GM12878 (cell line): ENCODE measurements around the gene PSMD8. TPM values are rescaled to one million over a fixed set of nuclear protein-coding genes. Genes with fewer than 3 reads are reported as not detected.

Source experiments
- ATAC-seq: fragments of 200-7000 bp; cut with Tn5 transposase; 3 replicates; pipeline ENCODE4 v1.9.1; 2020; ENCODE audit warnings: mild to moderate bottlenecking, moderate library complexity
- BruUV-seq: library from RNA; stranded (reverse); fragments of 400-500 nt; replicated peaks from 2 replicates; lab custom pipeline; 2021; lab: Mats Ljungman, UMichigan
- CTCF ChIA-PET: fragments of 300-600 bp; sonication (Branson Sonifier 250); formaldehyde crosslinking; extraction: SDS; loops from one replicate; lab custom pipeline; 2021; ENCODE audit warnings: inconsistent platforms; lab: Yijun Ruan, JAX
- POLR2A ChIA-PET: fragments of 350-600 bp; formaldehyde crosslinking; extraction: SDS; loops from one replicate; lab custom pipeline; 2021; ENCODE audit warnings: inconsistent platforms; lab: Charles Lee
- RAD21 ChIA-PET: fragments of 300-600 bp; sonication (Branson Sonifier 250); formaldehyde crosslinking; loops from one replicate; lab custom pipeline; 2023; ENCODE audit warnings: antibody characterized with exemption; ENCODE audit not compliant: unreplicated experiment; lab: Charles Lee
- SMC1A ChIA-PET: fragments of 300-600 bp; sonication (Branson Sonifier 250); formaldehyde crosslinking; loops from one replicate; lab custom pipeline; 2023; ENCODE audit not compliant: unreplicated experiment, uncharacterized antibody; lab: Charles Lee
- DNase-seq: peaks from one replicate; pipeline ENCODE4 v3.0.0-alpha.2; 2011; ENCODE audit warnings: low read depth, low spot score
- FAIRE-seq: peaks from 3 replicates; lab custom pipeline; 2011; peaks lifted over from hg19 to GRCh38; lab: Jason Lieb, UNC
- H2AFZ ChIP-seq: 2 replicates; pipeline ENCODE4 v1.6.0; 2011; ENCODE audit warnings: low read depth, low read length, control low read depth; ENCODE audit not compliant: control insufficient read depth
- H3K27ac ChIP-seq: 2 replicates; pipeline ENCODE4 v1.5.1; 2011; ENCODE audit warnings: control low read depth; ENCODE audit not compliant: control insufficient read depth, insufficient read depth
- H3K27me3 ChIP-seq, 2 experiments: replicated peaks in 1 of 2; 2 replicates each; pipeline versions ENCODE4 v1.6.0 to v1.6.1; 2011; ENCODE audit warnings: low read length in 1 of 2; ENCODE audit not compliant: control insufficient read depth in 2 of 2, insufficient read depth in 2 of 2
- H3K36me3 ChIP-seq, 2 experiments: 2 replicates each; pipeline ENCODE4 v1.5.1; 2011; ENCODE audit warnings: low read length in 1 of 2; ENCODE audit not compliant: control insufficient read depth in 2 of 2, insufficient read depth in 2 of 2
- H3K4me1 ChIP-seq: 2 replicates; pipeline ENCODE4 v1.6.1; 2011; ENCODE audit warnings: mild to moderate bottlenecking, low read length, moderate library complexity, mixed read lengths; ENCODE audit not compliant: control insufficient read depth, insufficient read depth
- H3K4me2 ChIP-seq: 2 replicates; pipeline ENCODE4 v1.6.0; 2011; ENCODE audit warnings: control low read depth; ENCODE audit not compliant: control insufficient read depth, insufficient read depth
- H3K4me3 ChIP-seq: fragments of 200-600 bp; sonication (generic); 2 replicates; pipeline ENCODE4 v1.5.1; 2016
- H3K79me2 ChIP-seq: 2 replicates; pipeline ENCODE4 v1.6.0; 2011; ENCODE audit warnings: low read length; ENCODE audit not compliant: control insufficient read depth, insufficient read depth
- H3K9ac ChIP-seq: 2 replicates; pipeline ENCODE4 v1.8.0; 2011; ENCODE audit warnings: low read length, control low read depth, mixed read lengths; ENCODE audit not compliant: control insufficient read depth, insufficient read depth
- H3K9me3 ChIP-seq: replicated peaks from 3 replicates; pipeline ENCODE4 v1.5.1; 2011; ENCODE audit warnings: mild to moderate bottlenecking, low read length; ENCODE audit not compliant: control insufficient read depth, insufficient read depth
- H4K20me1 ChIP-seq: 2 replicates; pipeline ENCODE4 v1.6.0; 2011; ENCODE audit not compliant: control insufficient read depth, insufficient read depth
- BHLHE40 ChIP-seq, 2 experiments: fragments of 450-650 bp in 1 of 2; IDR thresholded peaks; 2 replicates each; pipeline ENCODE4 v1.6.1; 2011 to 2017; ENCODE audit warnings: low read depth in 2 of 2, borderline replicate concordance in 1 of 2, improper control_type of control experiment in 1 of 2, low read length in 1 of 2, mild to moderate bottlenecking in 1 of 2
- BMI1 ChIP-seq: fragments of 450-650 bp; IDR thresholded peaks from 2 replicates; pipeline ENCODE4 v1.6.1; 2016; ENCODE audit warnings: mild to moderate bottlenecking, moderate library complexity, borderline replicate concordance
- CREM ChIP-seq: IDR thresholded peaks from 2 replicates; pipeline ENCODE4 v1.6.1; 2014; ENCODE audit warnings: antibody characterized with exemption, low read depth
- CTCF ChIP-seq, 3 experiments: IDR thresholded peaks in 2 of 3; conservative IDR thresholded peaks in 1 of 3; 2 replicates each; pipeline ENCODE4 v1.5.1; 2011; ENCODE audit warnings: low read depth in 3 of 3, low read length in 3 of 3, mild to moderate bottlenecking in 3 of 3, control low read depth in 2 of 3, moderate library complexity in 2 of 3, inconsistent platforms in 1 of 3, mixed read lengths in 1 of 3; ENCODE audit not compliant: control insufficient read depth in 2 of 3, insufficient read depth in 1 of 3; ENCODE audit errors: extremely low read depth in 1 of 3
- FOXM1 ChIP-seq: IDR thresholded peaks from 2 replicates; pipeline ENCODE4 v1.6.1; 2012; ENCODE audit warnings: low read depth, mild to moderate bottlenecking, inconsistent platforms, low read length, moderate library complexity
- IKZF1 ChIP-seq: fragments of 450-650 bp; conservative IDR thresholded peaks from 2 replicates; pipeline ENCODE4 v1.6.1; 2017; ENCODE audit warnings: antibody characterized with exemption, mild to moderate bottlenecking
- IKZF2 ChIP-seq, 2 experiments: fragments of 450-650 bp; IDR thresholded peaks; 2 replicates each; pipeline ENCODE4 v1.6.1; 2017; ENCODE audit warnings: mild to moderate bottlenecking in 2 of 2, moderate library complexity in 2 of 2
- PAX5 ChIP-seq: IDR thresholded peaks from 2 replicates; pipeline ENCODE4 v1.6.1; 2011; ENCODE audit warnings: low read depth, low read length, borderline replicate concordance
- SP1 ChIP-seq: IDR thresholded peaks from one replicate; pipeline ENCODE4 v1.6.1; 2011; ENCODE audit warnings: low read depth, low read length
- SPI1 ChIP-seq: IDR thresholded peaks from 2 replicates; pipeline ENCODE4 v1.6.1; 2011; ENCODE audit warnings: low read depth, mild to moderate bottlenecking, low read length, moderate library complexity, borderline replicate concordance; ENCODE audit not compliant: insufficient read depth
- TCF12 ChIP-seq: IDR thresholded peaks from 2 replicates; pipeline ENCODE4 v1.6.1; 2011; ENCODE audit warnings: low read depth, mild to moderate bottlenecking, low read length
- USF2 ChIP-seq: IDR thresholded peaks from 2 replicates; pipeline ENCODE4 v1.6.1; 2011; ENCODE audit warnings: low read depth, low read length, improper control_type of control experiment, borderline replicate concordance
- ZNF24 ChIP-seq: fragments of 450-650 bp; IDR thresholded peaks from 2 replicates; pipeline ENCODE4 v1.6.1; 2017; ENCODE audit warnings: antibody characterized with exemption, mild to moderate bottlenecking
- WGBS: methylation state at CpG from one replicate; pipeline ENCODE4 v1.1.6; 2016; ENCODE audit warnings: low lambda C conversion rate; ENCODE audit not compliant: insufficient replicate concordance, insufficient coverage; ENCODE audit errors: missing lambda C conversion rate; 5-methylcytosine and 5-hydroxymethylcytosine counted together
- in situ Hi-C: fragments of 300-500 bp; cut with MboI; formaldehyde crosslinking; loops from 9 replicates; pipeline ENCODE4 v1.14.3; 2018; ENCODE audit warnings: mixed read lengths
- intact Hi-C: fragments of 100-400 bp; cut with micrococcal nuclease; formaldehyde crosslinking; loops from one replicate; pipeline ENCODE4 v1.14.2; 2022; ENCODE audit not compliant: unreplicated experiment
- polyA plus RNA-seq, 11 experiments: library from polyadenylated mRNA; depleted of rRNA in 4 of 11; unstranded in 6 of 11; stranded (reverse) in 5 of 11; fragments of >200 nt; fragmentation: Nextera tagmentation in 4 of 11; fragmentation: Illumina TruSeq in 1 of 11; extraction: Ambion mirVana in 4 of 11; extraction: Trizol in 1 of 11; gene quantifications; 1 replicate in 1 of 11; 2 replicates in 10 of 11; pipeline versions ENCODE4 v1.2.1 to v1.2.3, GENCODE V29; 2011 to 2016; ENCODE audit warnings: inconsistent platforms in 2 of 11, missing spikeins in 2 of 11, low read depth in 1 of 11
- total RNA-seq, 4 experiments: library from RNA; depleted of rRNA in 3 of 4; stranded (reverse); fragments of >200 nt in 3 of 4; fragmentation: Illumina TruSeq in 1 of 4; extraction: Trizol in 1 of 4; gene quantifications; 2 replicates each; pipeline versions ENCODE4 v1.2.1 to v1.2.3, GENCODE V29; 2013 to 2021
- TF ChIP-seq, protein P1 (sequence below): fragments of 450-650 bp; IDR thresholded peaks from 2 replicates; pipeline ENCODE4 v1.6.1; 2017; ENCODE audit warnings: mild to moderate bottlenecking, low read depth, inconsistent platforms; ENCODE audit not compliant: poor library complexity, severe bottlenecking

The PSMD8 gene
- total and polyA plus RNA-seq, 10 of the 15 experiments (the other 5 are each of a cell fraction or from before 2014, with no cell fraction given), result 81.2 to 409 (median 268) TPM

GRCh38 chr19:38417544-38418506, 43.5 kb downstream of the PSMD8 start:
- peak overlapping the region; percentile 54 for H3K4me3 ChIP-seq
- no peaks in the 10 kb centered on the region for H3K9me3 ChIP-seq
- CTCF ChIA-PET, result interaction anchor here (0.8 kb wide), 1 partner anchor 146 kb away, joined by 3 read pairs; no protein-coding TSS in a partner anchor
- no peaks in the 10 kb centered on the region; a peak in 1 of 4 replicates for H3K27me3 ChIP-seq
- peak overlapping the region; percentile 29 for H2AFZ ChIP-seq
- no peaks in the 10 kb centered on the region for H3K36me3 ChIP-seq
- FAIRE-seq (peak; percentile 38), DNase-seq (no peak), ATAC-seq (peak; percentile 91)
- H3K9ac ChIP-seq, result no peak overlapping the region
- WGBS, result 4% methylated on average over 46 of the region's 49 CpGs
- peak in 1 of 3 experiments; percentile 1; a peak in 1 of 6 replicates for TF ChIP-seq CTCF (IDR thresholded peaks at IDR 0.05 in 2 of 3, conservative IDR thresholded peaks at IDR 0.05 in 1 of 3; ENCODE audit: control insufficient read depth in 2 of 3, extremely low read depth in 1 of 3, insufficient read depth in 1 of 3, low read depth in 3 of 3, low read length in 3 of 3)
- peak; percentile 44; the same call in 1 of the 2 replicates for TF ChIP-seq SPI1
- TF ChIP-seq ZNF24, result no peak
- no peak for TF ChIP-seq SP1
- TF ChIP-seq USF2, result no peak
- 0 out of 4 replicates have a peak, but pooled peaks of 1 of the 2 experiments have one; percentile 6 for TF ChIP-seq BHLHE40 (IDR thresholded peaks at IDR 0.05; ENCODE audit: borderline replicate concordance in 1 of 2, low read depth in 2 of 2, low read length in 1 of 2)
- TF ChIP-seq, protein P1, sequence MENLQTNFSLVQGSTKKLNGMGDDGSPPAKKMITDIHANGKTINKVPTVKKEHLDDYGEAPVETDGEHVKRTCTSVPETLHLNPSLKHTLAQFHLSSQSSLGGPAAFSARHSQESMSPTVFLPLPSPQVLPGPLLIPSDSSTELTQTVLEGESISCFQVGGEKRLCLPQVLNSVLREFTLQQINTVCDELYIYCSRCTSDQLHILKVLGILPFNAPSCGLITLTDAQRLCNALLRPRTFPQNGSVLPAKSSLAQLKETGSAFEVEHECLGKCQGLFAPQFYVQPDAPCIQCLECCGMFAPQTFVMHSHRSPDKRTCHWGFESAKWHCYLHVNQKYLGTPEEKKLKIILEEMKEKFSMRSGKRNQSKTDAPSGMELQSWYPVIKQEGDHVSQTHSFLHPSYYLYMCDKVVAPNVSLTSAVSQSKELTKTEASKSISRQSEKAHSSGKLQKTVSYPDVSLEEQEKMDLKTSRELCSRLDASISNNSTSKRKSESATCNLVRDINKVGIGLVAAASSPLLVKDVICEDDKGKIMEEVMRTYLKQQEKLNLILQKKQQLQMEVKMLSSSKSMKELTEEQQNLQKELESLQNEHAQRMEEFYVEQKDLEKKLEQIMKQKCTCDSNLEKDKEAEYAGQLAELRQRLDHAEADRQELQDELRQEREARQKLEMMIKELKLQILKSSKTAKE, result peak; percentile 25
- no peak for TF ChIP-seq BMI1
- peak; percentile 26; the same call in 1 of the 2 replicates for TF ChIP-seq IKZF1
- peak; percentile 31 to 36; a peak in 2 of 4 replicates for TF ChIP-seq IKZF2 (IDR thresholded peaks at IDR 0.05)
- no peak for TF ChIP-seq FOXM1
- TF ChIP-seq PAX5, result 0 out of 2 replicates have a peak, but pooled peaks have one; percentile 5
- peak; percentile 59; the same call in 1 of the 2 replicates for TF ChIP-seq CREM
- TF ChIP-seq TCF12, result 0 out of 2 replicates have a peak, but pooled peaks have one; percentile 27
- POLR2A ChIA-PET, result no interaction called here
- peak overlapping the region; percentile 68 for H3K4me2 ChIP-seq
- no peaks in the 10 kb centered on the region for H3K79me2 ChIP-seq
- H3K4me1 ChIP-seq, result peaks cover 7% of the 10 kb centered on the region
- SMC1A ChIA-PET, result interaction anchor here (1.0 kb wide), 1 partner anchor 13 kb away, joined by 3 read pairs; no protein-coding TSS in a partner anchor
- RAD21 ChIA-PET, result interaction anchor here (1.5 kb wide), 1 partner anchor 15 kb away, joined by 5 read pairs; the partner anchor contains the start of gene FAM98C
- in situ Hi-C loops, result loop anchor here (25.0 kb wide), 1 partner anchor 219 kb away; the partner anchor contains the start of gene ACTN4
- H4K20me1 ChIP-seq, result no peaks in the 10 kb centered on the region
- intact Hi-C loops, result no loop called here
- H3K27ac ChIP-seq, result no peak overlapping the region
- BruUV-seq, result no TSS peak
